Neural progenitor cell (in vitro differentiated cells): ENCODE data around the gene COL13A1. TPM values are rescaled to one million over a fixed set of nuclear protein-coding genes. Genes with fewer than 3 reads are reported as not detected.
A peak's percentile ranks its signal among the peaks of the same experiment; 100 is the strongest.

ENCODE experiments used
- DNase-seq: peaks from one replicate; pipeline ENCODE4 v3.0.0-alpha.2; 2016; ENCODE audit warnings: low spot score
- H2AFZ ChIP-seq: fragments of 200-600 bp; sonication (generic); replicated peaks from 2 replicates; pipeline ENCODE4 v1.6.1; 2016; ENCODE audit warnings: antibody characterized with exemption
- H3F3A ChIP-seq: fragments of 200-600 bp; sonication (generic); 2 replicates; pipeline ENCODE4 v1.6.1; 2016; ENCODE audit warnings: antibody characterized with exemption, low read depth
- H3K27ac ChIP-seq: fragments of 200-600 bp; sonication (generic); 2 replicates; pipeline ENCODE4 v1.5.1; 2016; ENCODE audit warnings: mild to moderate bottlenecking
- H3K27me3 ChIP-seq: fragments of 200-600 bp; sonication (generic); 2 replicates; pipeline ENCODE4 v1.6.1; 2016; ENCODE audit warnings: mild to moderate bottlenecking, moderate library complexity
- H3K36me3 ChIP-seq: fragments of 200-600 bp; sonication (generic); 2 replicates; pipeline ENCODE4 v1.5.1; 2016
- H3K4me1 ChIP-seq: fragments of 200-600 bp; sonication (generic); 2 replicates; pipeline ENCODE4 v1.6.1; 2016; ENCODE audit warnings: mixed run types
- H3K4me2 ChIP-seq: fragments of 200-600 bp; sonication (generic); 2 replicates; pipeline ENCODE4 v1.6.1; 2016
- H3K4me3 ChIP-seq: fragments of 200-600 bp; sonication (generic); 2 replicates; pipeline ENCODE4 v1.5.1; 2016
- H3K79me2 ChIP-seq: fragments of 200-600 bp; sonication (generic); 2 replicates; pipeline ENCODE4 v1.6.1; 2016; ENCODE audit warnings: low read depth
- H3K9ac ChIP-seq: fragments of 200-600 bp; sonication (generic); 2 replicates; pipeline ENCODE4 v1.6.1; 2016
- H3K9me3 ChIP-seq: fragments of 200-600 bp; sonication (generic); 2 replicates; pipeline ENCODE4 v1.5.1; 2016; ENCODE audit warnings: low read depth
- H4K20me1 ChIP-seq: fragments of 200-600 bp; sonication (generic); 2 replicates; pipeline ENCODE4 v1.6.1; 2016; ENCODE audit warnings: low read depth
- H3K27ac Mint-ChIP-seq: 3 replicates; pipeline ENCODE4 v1.8.0; 2021; ENCODE audit warnings: mixed read lengths
- H3K27me3 Mint-ChIP-seq: 2 replicates; pipeline ENCODE4 v1.8.0; 2022; ENCODE audit warnings: low read depth, mild to moderate bottlenecking, inconsistent platforms, moderate library complexity, mixed read lengths; ENCODE audit not compliant: insufficient read depth
- H3K36me3 Mint-ChIP-seq: 3 replicates; pipeline ENCODE4 v1.8.0; 2021; ENCODE audit warnings: mixed read lengths
- H3K4me1 Mint-ChIP-seq: 3 replicates; pipeline ENCODE4 v1.8.0; 2021; ENCODE audit warnings: mixed read lengths
- H3K4me3 Mint-ChIP-seq: 3 replicates; pipeline ENCODE4 v1.8.0; 2021; ENCODE audit warnings: mild to moderate bottlenecking, moderate library complexity, mixed read lengths
- H3K9me3 Mint-ChIP-seq: 3 replicates; pipeline ENCODE4 v1.8.0; 2020; ENCODE audit warnings: mixed read lengths
- CTCF ChIP-seq: fragments of 200-600 bp; sonication (generic); IDR thresholded peaks from 2 replicates; pipeline ENCODE4 v1.5.1; 2017; ENCODE audit warnings: antibody characterized with exemption, mild to moderate bottlenecking
- EZH2 ChIP-seq: fragments of 200-600 bp; sonication (generic); IDR thresholded peaks from 2 replicates; pipeline ENCODE4 v1.6.1; 2017; ENCODE audit warnings: antibody characterized with exemption, mild to moderate bottlenecking, moderate library complexity
- EZH2phosphoT487 ChIP-seq: fragments of 200-600 bp; sonication (generic); IDR thresholded peaks from 2 replicates; pipeline ENCODE4 v1.6.1; 2017; ENCODE audit warnings: antibody characterized with exemption
- total RNA-seq: library from RNA; depleted of rRNA; stranded (reverse); fragments of >200 nt; gene quantifications from 2 replicates; pipeline ENCODE4 v1.2.3, GENCODE V29; 2015; ENCODE audit warnings: low replicate concordance

COL13A1 gene
- total RNA-seq, 1 donor from 2014 or later = 1.3 TPM

- peak; percentile 82 for DNase-seq
- Histone ChIP-seq H3K27me3 (peaks cover 26% of the 10 kb centered on the region), H3K9ac (peak overlapping the region; percentile 20), H3K27ac (no peak overlapping the region), H4K20me1 (no peaks in the 10 kb centered on the region), H2AFZ (peak overlapping the region; percentile 95), H3K4me2 (peak overlapping the region; percentile 99), H3K79me2 (no peaks in the 10 kb centered on the region), H3K36me3 (no peaks in the 10 kb centered on the region), H3K4me1 (peaks cover 19% of the 10 kb centered on the region), H3K4me3 (peak overlapping the region; percentile 84), H3K9me3 (no peaks in the 10 kb centered on the region), H3F3A (peaks cover 33% of the 10 kb centered on the region)
- no peak overlapping the region for H3K27ac Mint-ChIP-seq
- TF ChIP-seq CTCF (peak; percentile 26), EZH2 (peak; percentile 58), EZH2phosphoT487 (no peak)
- H3K4me1 Mint-ChIP-seq = peaks cover 13% of the 10 kb centered on the region
- no peaks in the 10 kb centered on the region for H3K9me3 Mint-ChIP-seq
- peak overlapping the region; percentile 85 for H3K4me3 Mint-ChIP-seq
- no peaks in the 10 kb centered on the region for H3K36me3 Mint-ChIP-seq
- peaks cover 38% of the 10 kb centered on the region for H3K27me3 Mint-ChIP-seq
Observed at GRCh38 chr10:69802424-69803161, 887 bp downstream of the COL13A1 start.

GRCh38 chr10:69803809-69804208 lies 2.1 kb downstream of the COL13A1 start:
- Histone ChIP-seq H3K4me2 (no peak overlapping the region), H4K20me1 (no peaks in the 10 kb centered on the region), H3K27me3 (peaks cover 26% of the 10 kb centered on the region), H3K4me1 (peaks cover 19% of the 10 kb centered on the region), H3K36me3 (no peaks in the 10 kb centered on the region), H3K27ac (no peak overlapping the region), H3K4me3 (no peak overlapping the region), H3K9me3 (no peaks in the 10 kb centered on the region), H3K79me2 (no peaks in the 10 kb centered on the region), H3K9ac (no peak overlapping the region), H3F3A (peaks cover 33% of the 10 kb centered on the region), H2AFZ (no peak overlapping the region)
- no peaks in the 10 kb centered on the region for H3K36me3 Mint-ChIP-seq
- H3K4me1 Mint-ChIP-seq = peaks cover 13% of the 10 kb centered on the region
- no peak overlapping the region for H3K27ac Mint-ChIP-seq
- peak overlapping the region; percentile 77 for H3K4me3 Mint-ChIP-seq
- H3K27me3 Mint-ChIP-seq = peaks cover 32% of the 10 kb centered on the region
- TF ChIP-seq EZH2phosphoT487 (no peak), EZH2 (no peak), CTCF (no peak)
- no peak for DNase-seq
- H3K9me3 Mint-ChIP-seq = no peaks in the 10 kb centered on the region

GRCh38 chr10:69804775-69805174 lies 3.1 kb downstream of the COL13A1 start:
- H4K20me1 ChIP-seq = no peaks in the 10 kb centered on the region
- H3K36me3 ChIP-seq = no peaks in the 10 kb centered on the region
- no peak overlapping the region for H3K9ac ChIP-seq
- peaks cover 37% of the 10 kb centered on the region for H3F3A ChIP-seq
- no peaks in the 10 kb centered on the region for H3K9me3 ChIP-seq
- no peak overlapping the region for H2AFZ ChIP-seq
- Mint-ChIP-seq H3K27ac (no peak overlapping the region), H3K36me3 (no peaks in the 10 kb centered on the region), H3K4me1 (peaks cover 17% of the 10 kb centered on the region), H3K9me3 (no peaks in the 10 kb centered on the region), H3K27me3 (peaks cover 29% of the 10 kb centered on the region), H3K4me3 (no peak overlapping the region)
- no peak overlapping the region for H3K27ac ChIP-seq
- peaks cover 26% of the 10 kb centered on the region for H3K27me3 ChIP-seq
- no peaks in the 10 kb centered on the region for H3K79me2 ChIP-seq
- no peak for TF ChIP-seq EZH2
- no peak for TF ChIP-seq EZH2phosphoT487
- TF ChIP-seq CTCF = no peak
- H3K4me1 ChIP-seq = peaks cover 19% of the 10 kb centered on the region
- DNase-seq = no peak
- no peak overlapping the region for H3K4me2 ChIP-seq
- no peak overlapping the region for H3K4me3 ChIP-seq
